GM12878 (cell line): Measurements from ENCODE around the gene CTCFL. TPM values are rescaled to one million over a fixed set of nuclear protein-coding genes. Genes with fewer than 3 reads are reported as not detected.
A peak's percentile ranks its signal among the peaks of the same experiment; 100 is the strongest.

Source experiments
- ATAC-seq: fragments of 200-7000 bp; cut with Tn5 transposase; 3 replicates; pipeline ENCODE4 v1.9.1; 2020; ENCODE audit warnings: mild to moderate bottlenecking, moderate library complexity
- BruUV-seq: library from RNA; stranded (reverse); fragments of 400-500 nt; replicated peaks from 2 replicates; lab custom pipeline; 2021; lab: Mats Ljungman, UMichigan
- CTCF ChIA-PET: fragments of 300-600 bp; sonication (Branson Sonifier 250); formaldehyde crosslinking; extraction: SDS; loops from one replicate; lab custom pipeline; 2021; ENCODE audit warnings: inconsistent platforms; lab: Yijun Ruan, JAX
- POLR2A ChIA-PET: fragments of 350-600 bp; formaldehyde crosslinking; extraction: SDS; loops from one replicate; lab custom pipeline; 2021; ENCODE audit warnings: inconsistent platforms; lab: Charles Lee
- RAD21 ChIA-PET: fragments of 300-600 bp; sonication (Branson Sonifier 250); formaldehyde crosslinking; loops from one replicate; lab custom pipeline; 2023; ENCODE audit warnings: antibody characterized with exemption; ENCODE audit not compliant: unreplicated experiment; lab: Charles Lee
- SMC1A ChIA-PET: fragments of 300-600 bp; sonication (Branson Sonifier 250); formaldehyde crosslinking; loops from one replicate; lab custom pipeline; 2023; ENCODE audit not compliant: unreplicated experiment, uncharacterized antibody; lab: Charles Lee
- DNase-seq: peaks from one replicate; pipeline ENCODE4 v3.0.0-alpha.2; 2011; ENCODE audit warnings: low read depth, low spot score
- FAIRE-seq: peaks from 3 replicates; lab custom pipeline; 2011; peaks lifted over from hg19 to GRCh38; lab: Jason Lieb, UNC
- H2AFZ ChIP-seq: 2 replicates; pipeline ENCODE4 v1.6.0; 2011; ENCODE audit warnings: low read depth, low read length, control low read depth; ENCODE audit not compliant: control insufficient read depth
- H3K27ac ChIP-seq: 2 replicates; pipeline ENCODE4 v1.5.1; 2011; ENCODE audit warnings: control low read depth; ENCODE audit not compliant: control insufficient read depth, insufficient read depth
- H3K27me3 ChIP-seq, 2 experiments: replicated peaks in 1 of 2; 2 replicates each; pipeline versions ENCODE4 v1.6.0 to v1.6.1; 2011; ENCODE audit warnings: low read length in 1 of 2; ENCODE audit not compliant: control insufficient read depth in 2 of 2, insufficient read depth in 2 of 2
- H3K36me3 ChIP-seq, 2 experiments: 2 replicates each; pipeline ENCODE4 v1.5.1; 2011; ENCODE audit warnings: low read length in 1 of 2; ENCODE audit not compliant: control insufficient read depth in 2 of 2, insufficient read depth in 2 of 2
- H3K4me1 ChIP-seq: 2 replicates; pipeline ENCODE4 v1.6.1; 2011; ENCODE audit warnings: mild to moderate bottlenecking, low read length, moderate library complexity, mixed read lengths; ENCODE audit not compliant: control insufficient read depth, insufficient read depth
- H3K4me2 ChIP-seq: 2 replicates; pipeline ENCODE4 v1.6.0; 2011; ENCODE audit warnings: control low read depth; ENCODE audit not compliant: control insufficient read depth, insufficient read depth
- H3K4me3 ChIP-seq: fragments of 200-600 bp; sonication (generic); 2 replicates; pipeline ENCODE4 v1.5.1; 2016
- H3K79me2 ChIP-seq: 2 replicates; pipeline ENCODE4 v1.6.0; 2011; ENCODE audit warnings: low read length; ENCODE audit not compliant: control insufficient read depth, insufficient read depth
- H3K9ac ChIP-seq: 2 replicates; pipeline ENCODE4 v1.8.0; 2011; ENCODE audit warnings: low read length, control low read depth, mixed read lengths; ENCODE audit not compliant: control insufficient read depth, insufficient read depth
- H3K9me3 ChIP-seq: replicated peaks from 3 replicates; pipeline ENCODE4 v1.5.1; 2011; ENCODE audit warnings: mild to moderate bottlenecking, low read length; ENCODE audit not compliant: control insufficient read depth, insufficient read depth
- H4K20me1 ChIP-seq: 2 replicates; pipeline ENCODE4 v1.6.0; 2011; ENCODE audit not compliant: control insufficient read depth, insufficient read depth
- CBX3 ChIP-seq: fragments of 200-600 bp; sonication (generic); IDR thresholded peaks from 2 replicates; pipeline ENCODE4 v1.6.1; 2016; ENCODE audit warnings: low read depth, borderline replicate concordance
- CBX5 ChIP-seq: sonication (generic); IDR thresholded peaks from 2 replicates; pipeline ENCODE4 v1.6.1; 2016; ENCODE audit warnings: low read depth, moderate library complexity, mild to moderate bottlenecking, inconsistent platforms
- CREM ChIP-seq: IDR thresholded peaks from 2 replicates; pipeline ENCODE4 v1.6.1; 2014; ENCODE audit warnings: antibody characterized with exemption, low read depth
- CUX1 ChIP-seq: IDR thresholded peaks from 2 replicates; pipeline ENCODE4 v1.6.1; 2012; ENCODE audit warnings: improper control_type of control experiment, low read depth, low read length; ENCODE audit not compliant: insufficient replicate concordance
- KLF5 ChIP-seq: fragments of 450-650 bp; IDR thresholded peaks from 2 replicates; pipeline ENCODE4 v1.6.1; 2014; ENCODE audit warnings: mild to moderate bottlenecking; ENCODE audit not compliant: partially characterized antibody
- PAX8 ChIP-seq: fragments of 450-650 bp; IDR thresholded peaks from 2 replicates; pipeline ENCODE4 v1.6.1; 2017; ENCODE audit warnings: mild to moderate bottlenecking, moderate library complexity
- RUNX3 ChIP-seq: IDR thresholded peaks from 2 replicates; pipeline ENCODE4 v1.6.1; 2012; ENCODE audit warnings: low read length, inconsistent platforms
- WRNIP1 ChIP-seq: IDR thresholded peaks from 2 replicates; pipeline ENCODE4 v1.6.1; 2011; ENCODE audit warnings: low read depth, low read length, improper control_type of control experiment, borderline replicate concordance
- WGBS: methylation state at CpG from one replicate; pipeline ENCODE4 v1.1.6; 2016; ENCODE audit warnings: low lambda C conversion rate; ENCODE audit not compliant: insufficient replicate concordance, insufficient coverage; ENCODE audit errors: missing lambda C conversion rate; 5-methylcytosine and 5-hydroxymethylcytosine counted together
- in situ Hi-C: fragments of 300-500 bp; cut with MboI; formaldehyde crosslinking; loops from 9 replicates; pipeline ENCODE4 v1.14.3; 2018; ENCODE audit warnings: mixed read lengths
- intact Hi-C: fragments of 100-400 bp; cut with micrococcal nuclease; formaldehyde crosslinking; loops from one replicate; pipeline ENCODE4 v1.14.2; 2022; ENCODE audit not compliant: unreplicated experiment
- polyA plus RNA-seq, 11 experiments: library from polyadenylated mRNA; depleted of rRNA in 4 of 11; unstranded in 6 of 11; stranded (reverse) in 5 of 11; fragments of >200 nt; fragmentation: Nextera tagmentation in 4 of 11; fragmentation: Illumina TruSeq in 1 of 11; extraction: Ambion mirVana in 4 of 11; extraction: Trizol in 1 of 11; gene quantifications; 1 replicate in 1 of 11; 2 replicates in 10 of 11; pipeline versions ENCODE4 v1.2.1 to v1.2.3, GENCODE V29; 2011 to 2016; ENCODE audit warnings: inconsistent platforms in 2 of 11, missing spikeins in 2 of 11, low read depth in 1 of 11
- total RNA-seq, 4 experiments: library from RNA; depleted of rRNA in 3 of 4; stranded (reverse); fragments of >200 nt in 3 of 4; fragmentation: Illumina TruSeq in 1 of 4; extraction: Trizol in 1 of 4; gene quantifications; 2 replicates each; pipeline versions ENCODE4 v1.2.1 to v1.2.3, GENCODE V29; 2013 to 2021

CTCFL gene
- total and polyA plus RNA-seq, 10 of the 15 experiments (the other 5 are each of a cell fraction or from before 2014, with no cell fraction given) = 0.06 to 0.20 (median 0.11) TPM; not detected in 4

DNA sequence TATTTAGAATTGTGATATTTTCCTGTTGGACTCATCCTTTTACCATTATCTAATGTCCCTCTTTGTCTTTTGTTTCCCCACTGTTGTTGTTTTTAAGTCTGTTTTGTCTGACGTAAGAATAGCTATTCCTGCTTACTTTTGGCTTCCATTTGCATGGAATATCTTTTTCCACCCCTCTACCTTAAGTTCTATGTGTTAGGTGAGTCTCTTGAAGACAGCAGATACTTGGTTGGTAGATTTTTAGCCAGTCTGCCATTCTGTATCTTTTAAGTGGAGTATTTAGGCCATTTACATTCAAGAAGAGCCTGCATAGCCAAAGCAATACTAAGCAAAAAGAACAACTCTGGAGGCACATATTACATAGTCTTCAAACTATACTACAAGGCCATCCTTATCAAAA lies 39.2 kb downstream of the CTCFL start:
- Histone ChIP-seq H3K4me3 (no peak overlapping the region), H3K36me3 (no peaks in the 10 kb centered on the region), H3K27me3 (no peaks in the 10 kb centered on the region), H3K9ac (no peak overlapping the region), H3K4me2 (no peak overlapping the region), H3K79me2 (no peaks in the 10 kb centered on the region), H4K20me1 (no peaks in the 10 kb centered on the region), H3K4me1 (peaks cover 32% of the 10 kb centered on the region), H2AFZ (no peak overlapping the region), H3K9me3 (peaks cover 2% of the 10 kb centered on the region; the same call in 2 of the 3 replicates), H3K27ac (no peak overlapping the region)
- no TSS peak for BruUV-seq
- ChIA-PET SMC1A (interaction anchor here (0.8 to 1.3 kb wide), 4 partner anchors 12 to 86 kb away, joined by 3 to 5 read pairs (median 3); no protein-coding TSS in a partner anchor), CTCF (interaction anchor here (1.0 kb wide), 1 partner anchor 96 kb away, joined by 3 read pairs; no protein-coding TSS in a partner anchor), RAD21 (interaction anchor here (0.7 kb wide), 1 partner anchor 12 kb away, joined by 5 read pairs; no protein-coding TSS in a partner anchor), POLR2A (interaction anchor here (1.0 kb wide), 1 partner anchor 12 kb away, joined by 3 read pairs; no protein-coding TSS in a partner anchor)
- no peak for FAIRE-seq
- ATAC-seq = no peak
- no peak for DNase-seq
- TF ChIP-seq RUNX3 = no peak
- peak; percentile 56 for TF ChIP-seq KLF5
- intact Hi-C loops = no loop called here
- in situ Hi-C loops = no loop called here
- 100% methylated on average over 1 of the region's 1 CpG for WGBS

DNA sequence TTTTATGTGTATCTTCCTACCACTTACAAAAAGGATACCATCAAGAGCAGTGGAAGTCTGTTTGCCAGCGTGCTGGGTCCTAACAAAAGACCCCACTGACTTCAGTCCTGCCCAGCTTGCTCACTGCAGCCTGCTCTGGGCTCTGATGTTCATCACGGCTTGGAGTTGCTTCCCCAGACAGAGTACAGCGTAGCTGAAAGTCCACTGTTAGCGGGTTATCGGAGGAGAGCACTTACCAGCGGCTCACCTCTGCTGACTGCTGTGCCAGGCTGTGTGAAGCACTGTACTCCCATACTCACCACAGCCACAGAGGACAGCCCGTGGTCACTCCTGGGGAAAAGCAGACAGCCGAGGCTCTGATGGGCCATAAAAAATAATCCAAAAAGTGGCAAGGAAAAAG lies 40.2 kb downstream of the CTCFL start:
- Histone ChIP-seq H3K27me3 (no peaks in the 10 kb centered on the region), H4K20me1 (no peaks in the 10 kb centered on the region), H2AFZ (no peak overlapping the region), H3K4me1 (peaks cover 38% of the 10 kb centered on the region), H3K9ac (no peak overlapping the region), H3K36me3 (no peaks in the 10 kb centered on the region), H3K79me2 (no peaks in the 10 kb centered on the region), H3K4me3 (no peak overlapping the region), H3K4me2 (no peak overlapping the region), H3K27ac (no peak overlapping the region), H3K9me3 (peaks cover 2% of the 10 kb centered on the region; the same call in 2 of the 3 replicates)
- intact Hi-C loops = no loop called here
- in situ Hi-C loops = loop anchor here (5.0 kb wide), 1 partner anchor 82 kb away; no protein-coding TSS in a partner anchor
- POLR2A ChIA-PET = interaction anchor here (1.0 to 2.3 kb wide), 2 partner anchors 11 to 92 kb away, joined by 3 to 14 read pairs; no protein-coding TSS in a partner anchor
- SMC1A ChIA-PET = interaction anchor here (1.0 to 1.4 kb wide), 5 partner anchors 8 to 85 kb away, joined by 3 to 6 read pairs (median 3); no protein-coding TSS in a partner anchor
- RAD21 ChIA-PET = interaction anchor here (0.6 to 0.7 kb wide), 2 partner anchors 20 to 97 kb away, joined by 3 read pairs; no protein-coding TSS in a partner anchor
- no TSS peak for BruUV-seq
- no peak for ATAC-seq
- no peak for DNase-seq
- 88% methylated on average over 8 of the region's 8 CpGs for whole genome bisulfite sequencing
- CTCF ChIA-PET = no interaction called here
- no peak for FAIRE-seq
- TF ChIP-seq CBX5 (no peak), CBX3 (no peak), CUX1 (no peak), PAX8 (no peak), CREM (no peak), WRNIP1 (no peak)
